ENCODE measurements around the gene MSANTD2.

GRCh38 chr11:124749912-124750311 lies 50.3 kb downstream of the MSANTD2 start:
- TF ChIP-seq CTCF (IDR thresholded peaks at IDR 0.05; ENCODE audit: low read depth, low read length) = no peak
- no peak for TF ChIP-seq POLR2A (IDR thresholded peaks at IDR 0.05; ENCODE audit: extremely low read depth, insufficient read length)
- TF ChIP-seq MYC (IDR thresholded peaks at IDR 0.05; ENCODE audit: low read depth, low read length) = no peak
- no peak for TF ChIP-seq MAX (IDR thresholded peaks at IDR 0.05; ENCODE audit: low read depth, low read length)

Data from NB4 (cell line).